Tibial nerve (tissue), 4 donors: Measurements from ENCODE around the gene SLC35G3.

ENCODE experiments used
- CTCF ChIP-seq, 5 experiments: fragments of 200-600 bp in 3 of 5; fragments of 450-650 bp in 2 of 5; sonication (generic) in 3 of 5; IDR thresholded peaks; one replicate each; pipeline ENCODE4 v1.5.1; 2016 to 2019; ENCODE audit warnings: antibody characterized with exemption in 5 of 5, mild to moderate bottlenecking in 3 of 5, moderate library complexity in 2 of 5
- EP300 ChIP-seq, 2 donors: sonication (generic); formaldehyde crosslinking; IDR thresholded peaks; one replicate each; pipeline ENCODE4 v1.6.1; 2017; ENCODE audit warnings: antibody characterized with exemption in 2 of 2, mild to moderate bottlenecking in 1 of 2

- TF ChIP-seq CTCF (IDR thresholded peaks at IDR 0.05) (no peak), EP300 (IDR thresholded peaks at IDR 0.05) (no peak)
Measured at GRCh38 chr17:35224436-35224835, 30.2 kb upstream of the SLC35G3 start.
